Pulmonary artery endothelial cell (primary cell): ENCODE data around the gene TAF6. TPM values are rescaled to one million over a fixed set of nuclear protein-coding genes. Genes with fewer than 3 reads are reported as not detected.
A peak's percentile ranks its signal among the peaks of the same experiment; 100 is the strongest.

ENCODE experiments used
- DNase-seq: peaks from one replicate; pipeline ENCODE4 v3.0.0-alpha.2; 2011; ENCODE audit warnings: low read depth, low spot score
- total RNA-seq: library from RNA; depleted of rRNA; stranded (reverse); fragments of >200 nt; gene quantifications from 2 replicates; pipeline ENCODE4 v1.2.3, GENCODE V29; 2014

Gene TAF6
- 30.5 and 40.4 TPM in 2 replicates for total RNA-seq

DNA sequence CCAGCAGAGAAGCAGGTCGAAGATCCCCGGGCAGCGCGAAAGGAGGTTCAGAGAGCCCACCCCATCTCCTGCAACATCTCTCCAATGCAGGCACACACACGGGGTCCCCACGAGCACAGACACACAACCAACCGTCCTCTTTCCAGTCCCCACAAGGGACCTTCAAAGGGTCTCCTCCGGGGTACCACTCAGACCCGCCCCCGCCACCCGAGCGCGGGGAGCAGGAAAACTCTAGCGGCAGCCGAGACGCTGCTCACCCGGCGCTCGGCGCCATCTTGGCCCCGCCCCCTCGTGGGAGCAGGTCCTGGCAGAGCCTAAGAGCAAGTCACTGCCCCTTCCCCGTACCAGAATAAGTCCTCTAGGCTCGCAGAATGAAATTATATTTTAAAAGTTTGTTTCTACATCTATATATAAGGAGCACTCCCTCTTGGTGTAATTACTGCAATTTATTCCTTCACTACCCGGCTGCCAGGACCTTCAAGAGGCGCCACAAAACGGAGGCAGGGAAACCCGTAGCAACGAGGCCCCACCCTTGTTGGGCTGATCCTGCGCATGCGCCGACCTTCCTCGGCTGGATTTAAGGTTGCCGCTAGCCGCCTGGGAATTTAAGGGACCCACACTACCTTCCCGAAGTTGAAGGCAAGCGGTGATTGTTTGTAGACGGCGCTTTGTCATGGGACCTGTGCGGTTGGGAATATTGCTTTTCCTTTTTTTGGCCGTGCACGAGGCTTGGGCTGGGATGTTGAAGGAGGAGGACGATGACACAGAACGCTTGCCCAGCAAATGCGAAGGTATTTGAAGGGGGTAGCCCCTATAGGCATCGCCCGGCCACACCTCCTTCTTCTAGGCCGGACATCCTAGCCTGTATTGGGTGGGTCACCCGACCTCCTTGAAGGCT is at the start of gene TAF6, which contains the start of gene CNPY4:
TAF6 (minus strand) TSS at position 287 of the 898 bp plus-strand sequence. CDS start 5,149 bp downstream, outside the sequence.
CNPY4 (plus strand) TSS at position 563 of the 898 bp plus-strand sequence; CDS start at position 674, 111 bp downstream.
- peak; percentile 80 for DNase-seq

DNA sequence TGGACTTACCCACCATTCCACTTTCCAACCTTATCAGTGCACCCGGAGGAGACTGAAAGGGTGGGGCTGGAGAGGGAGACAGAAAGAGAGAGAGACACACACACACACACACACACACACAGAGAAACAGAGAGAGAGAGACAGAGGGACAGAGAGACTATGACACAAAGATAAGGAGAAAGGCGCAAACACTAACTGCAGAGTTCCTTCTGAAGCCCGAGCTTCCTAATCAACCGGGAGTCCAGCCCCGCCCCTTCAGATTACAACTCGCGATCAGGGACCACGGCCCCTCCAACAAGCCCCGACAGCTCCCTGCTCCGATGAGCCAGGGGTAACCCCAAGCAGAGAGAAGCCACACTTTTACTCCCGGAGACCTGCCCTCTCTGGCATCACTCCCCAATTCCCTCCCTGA is 48.8 kb upstream of the TAF6 start:
- no peak for DNase-seq

DNA sequence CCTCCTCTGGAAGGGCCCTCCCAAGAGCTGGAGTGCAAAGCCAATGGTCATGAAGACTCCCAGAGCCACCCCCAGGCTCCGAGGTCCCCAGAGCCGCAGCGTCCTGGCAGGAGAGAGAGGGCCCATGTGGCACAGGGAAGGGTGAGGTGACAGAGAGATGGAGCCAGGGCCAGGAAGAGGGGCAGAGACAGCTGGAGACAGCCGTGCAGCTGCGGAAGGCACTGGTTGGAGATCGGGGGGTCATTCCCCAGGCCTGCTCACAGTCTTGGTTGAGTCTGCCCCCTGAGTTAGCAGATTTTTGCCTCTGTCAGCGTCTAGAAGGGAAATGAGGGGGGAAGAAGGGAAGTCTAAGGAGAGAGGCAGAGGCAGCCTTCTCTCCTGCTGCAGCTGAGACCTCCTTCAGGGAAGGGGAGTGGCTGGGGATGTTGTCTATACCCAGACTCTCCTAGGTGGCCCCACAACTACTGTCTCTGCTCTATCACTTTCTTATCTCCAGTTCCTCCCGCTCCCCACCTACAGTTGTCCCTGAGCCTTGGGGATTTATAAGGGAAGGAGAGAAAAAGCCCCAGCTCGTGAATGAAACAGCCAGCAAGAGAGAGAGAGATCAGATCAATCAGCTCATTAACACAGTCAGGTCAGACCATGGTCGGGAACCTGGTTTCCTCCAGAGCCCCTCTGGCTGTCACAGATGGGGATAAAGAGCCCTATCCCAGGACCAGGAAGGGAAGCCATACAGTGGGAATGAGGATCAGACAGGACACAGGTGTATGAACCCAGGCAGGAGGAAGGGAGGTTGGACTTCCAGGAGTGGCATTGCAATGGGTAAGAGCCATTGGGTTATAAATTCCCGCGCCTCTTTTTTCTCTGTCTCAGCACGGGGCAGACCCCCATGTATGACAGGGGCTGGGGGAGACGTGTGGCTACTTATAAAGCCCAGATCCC is 48.1 kb upstream of the TAF6 start:
- DNase-seq, result no peak

DNA sequence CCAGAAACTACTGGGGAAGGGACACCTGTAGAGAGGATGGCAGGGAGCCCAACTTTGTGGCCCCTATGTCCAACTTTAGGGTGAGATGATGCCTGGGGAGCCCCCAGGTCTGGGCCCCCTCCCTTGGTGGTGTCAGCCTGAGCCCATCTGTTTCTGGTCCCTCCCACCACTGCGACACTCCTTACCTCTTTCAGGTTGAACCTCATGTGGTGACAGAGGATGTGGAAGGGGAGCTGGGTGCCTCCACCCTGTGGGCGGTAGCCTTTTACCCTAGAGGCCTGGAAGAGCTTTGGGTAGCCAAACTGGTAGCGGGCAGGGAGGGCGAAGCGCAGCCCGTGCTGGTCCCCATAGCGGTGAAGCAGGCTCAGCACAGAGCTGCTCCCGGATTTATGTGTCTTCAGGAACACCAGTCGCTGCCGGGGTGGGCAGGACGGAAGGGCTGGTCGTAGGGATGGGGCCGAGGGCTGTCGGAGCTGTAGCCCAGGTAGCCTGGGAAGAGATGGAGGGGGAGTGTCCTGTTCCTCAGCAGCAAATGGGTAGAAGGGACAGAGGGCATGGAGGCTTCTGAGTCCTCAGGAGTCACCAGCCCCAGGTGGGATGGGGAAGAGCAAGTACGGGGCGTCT is 47.3 kb upstream of the TAF6 start:
- no peak for DNase-seq

DNA sequence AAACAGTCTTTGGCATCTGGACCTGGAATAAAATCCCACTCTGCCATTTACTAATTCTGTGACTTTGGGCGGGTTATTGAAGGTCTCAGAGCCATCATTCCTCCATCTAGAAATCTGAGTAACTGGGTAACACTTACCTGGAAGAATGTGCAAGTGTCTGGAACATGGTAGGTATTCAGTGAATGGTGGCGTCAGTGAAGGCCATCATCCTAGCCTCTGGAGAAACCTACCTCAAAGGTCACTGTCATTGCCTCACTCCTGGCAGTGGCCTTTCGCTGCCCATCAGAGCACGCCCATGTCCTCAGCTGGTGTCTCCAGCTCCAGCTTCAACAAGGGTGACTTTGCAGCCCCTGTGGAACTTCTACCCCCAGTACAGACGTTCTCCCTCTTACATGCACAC is 44.7 kb upstream of the TAF6 start:
- no peak for DNase-seq

DNA sequence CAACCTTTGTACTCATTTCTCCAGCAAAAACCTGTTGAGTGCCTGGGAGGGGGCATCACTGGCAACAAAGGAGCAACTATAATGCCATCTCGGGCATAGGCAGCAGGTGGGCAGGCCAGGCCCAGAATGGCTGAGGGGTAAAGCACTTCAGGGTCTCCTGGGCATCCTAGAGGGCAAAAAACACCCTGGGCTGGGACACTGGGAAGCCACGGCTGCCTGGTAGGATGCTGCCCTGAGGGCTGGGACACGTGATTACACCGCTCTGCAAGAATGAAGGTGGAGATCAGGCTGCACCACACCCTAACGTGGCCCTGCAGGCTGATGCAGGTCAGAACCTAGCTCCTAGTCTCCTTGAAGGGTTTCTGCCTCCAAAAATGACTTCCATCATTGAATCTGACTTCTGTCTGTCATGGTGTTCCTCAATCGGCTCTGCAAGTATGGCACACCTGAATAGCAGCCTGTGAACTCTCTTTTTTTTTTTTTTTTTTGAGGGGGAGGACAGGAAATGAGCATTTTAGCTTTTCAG is 43.9 kb upstream of the TAF6 start:
- no peak for DNase-seq

DNA sequence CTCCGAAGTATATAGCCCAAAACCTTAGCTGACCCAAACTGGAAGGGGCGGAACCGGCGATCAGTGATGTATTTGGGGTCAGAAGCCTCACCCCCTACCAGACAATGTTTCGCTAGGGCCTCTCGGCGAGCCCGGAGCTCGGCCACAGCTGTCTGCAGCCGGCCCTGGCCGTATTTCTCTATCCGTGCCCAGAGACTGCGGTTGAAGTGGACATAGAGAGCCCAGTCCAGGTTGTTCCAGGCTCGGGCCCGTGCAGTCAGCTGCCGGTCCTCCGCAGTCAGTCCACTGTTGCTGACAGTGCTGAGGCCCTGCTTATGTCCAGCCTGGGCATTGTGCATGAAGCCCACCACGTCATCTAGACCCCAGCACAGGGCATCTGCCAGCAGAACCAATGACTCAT is 40.9 kb upstream of the TAF6 start:
- DNase-seq, result no peak

DNA sequence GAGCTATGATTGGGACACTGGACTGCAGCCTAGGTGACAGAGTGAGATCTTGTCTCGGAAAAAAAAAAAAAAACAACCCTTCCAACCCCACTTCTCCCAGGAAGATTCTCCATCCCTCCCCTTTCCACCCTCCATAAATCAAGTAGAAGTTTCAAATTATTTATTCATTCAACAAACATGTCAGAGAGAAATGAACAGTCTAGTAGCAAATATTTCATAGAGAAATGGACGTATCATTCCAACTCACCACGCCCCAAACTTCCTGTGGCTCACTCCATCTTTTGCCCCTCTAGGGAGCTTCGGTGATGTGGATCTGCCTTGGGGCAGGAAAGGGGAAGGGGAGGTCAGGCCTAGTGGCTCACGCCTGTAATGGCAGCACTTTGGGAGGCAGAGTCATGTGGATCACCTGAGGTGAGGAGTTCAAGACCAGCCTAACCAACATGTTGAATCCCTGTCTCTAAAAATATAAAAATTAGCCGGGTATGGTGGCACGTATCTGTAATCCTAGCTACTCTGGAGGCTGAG is 40.0 kb upstream of the TAF6 start:
- DNase-seq, result no peak

DNA sequence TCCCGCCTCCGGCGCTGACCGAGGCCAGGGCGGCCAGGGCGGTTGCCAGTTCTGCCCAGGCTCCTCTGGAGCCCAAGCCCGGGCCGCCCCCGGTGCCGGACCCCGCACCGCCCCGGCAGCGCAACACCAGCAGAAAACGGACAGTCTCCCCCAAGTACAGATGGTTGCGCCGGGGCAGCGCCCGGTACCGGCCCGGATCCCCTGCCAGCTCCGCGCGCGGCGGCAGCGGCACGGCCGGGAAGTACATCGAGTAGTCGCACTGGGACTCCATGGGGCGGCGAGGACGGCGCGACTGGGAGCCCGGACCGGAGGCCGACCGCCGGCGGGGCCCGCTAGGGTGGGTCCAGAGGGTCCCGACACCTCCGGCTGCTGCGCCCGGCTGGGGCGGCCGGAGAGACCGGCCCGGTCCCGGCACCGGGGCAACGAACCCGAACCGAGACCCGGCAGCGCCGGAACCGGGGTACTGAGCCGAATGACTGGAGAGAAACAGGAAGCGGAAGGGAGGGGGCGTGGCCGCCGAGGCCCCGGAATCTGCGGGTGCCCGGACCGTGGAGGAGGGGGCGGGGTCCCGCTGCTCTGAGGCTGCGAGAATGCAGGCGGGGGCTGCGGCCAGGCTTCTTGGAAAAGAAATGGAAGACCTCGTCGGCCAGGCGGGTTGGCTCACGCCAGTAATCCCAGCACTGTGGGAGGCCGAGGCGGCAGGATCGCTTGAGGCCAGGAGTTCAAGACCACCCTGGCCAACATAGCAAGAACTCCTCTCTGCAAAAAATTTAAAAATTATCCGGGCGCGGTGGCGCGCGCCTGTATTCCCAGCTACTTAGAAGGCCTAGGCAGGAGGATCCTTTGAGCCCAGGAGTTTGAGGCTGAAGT is 39.3 kb upstream of the TAF6 start, which contains the start of gene TRAPPC14:
TRAPPC14 (minus strand) TSS at position 495 of the 870 bp plus-strand sequence; CDS start at position 271, 224 bp downstream.
- DNase-seq, result no peak

DNA sequence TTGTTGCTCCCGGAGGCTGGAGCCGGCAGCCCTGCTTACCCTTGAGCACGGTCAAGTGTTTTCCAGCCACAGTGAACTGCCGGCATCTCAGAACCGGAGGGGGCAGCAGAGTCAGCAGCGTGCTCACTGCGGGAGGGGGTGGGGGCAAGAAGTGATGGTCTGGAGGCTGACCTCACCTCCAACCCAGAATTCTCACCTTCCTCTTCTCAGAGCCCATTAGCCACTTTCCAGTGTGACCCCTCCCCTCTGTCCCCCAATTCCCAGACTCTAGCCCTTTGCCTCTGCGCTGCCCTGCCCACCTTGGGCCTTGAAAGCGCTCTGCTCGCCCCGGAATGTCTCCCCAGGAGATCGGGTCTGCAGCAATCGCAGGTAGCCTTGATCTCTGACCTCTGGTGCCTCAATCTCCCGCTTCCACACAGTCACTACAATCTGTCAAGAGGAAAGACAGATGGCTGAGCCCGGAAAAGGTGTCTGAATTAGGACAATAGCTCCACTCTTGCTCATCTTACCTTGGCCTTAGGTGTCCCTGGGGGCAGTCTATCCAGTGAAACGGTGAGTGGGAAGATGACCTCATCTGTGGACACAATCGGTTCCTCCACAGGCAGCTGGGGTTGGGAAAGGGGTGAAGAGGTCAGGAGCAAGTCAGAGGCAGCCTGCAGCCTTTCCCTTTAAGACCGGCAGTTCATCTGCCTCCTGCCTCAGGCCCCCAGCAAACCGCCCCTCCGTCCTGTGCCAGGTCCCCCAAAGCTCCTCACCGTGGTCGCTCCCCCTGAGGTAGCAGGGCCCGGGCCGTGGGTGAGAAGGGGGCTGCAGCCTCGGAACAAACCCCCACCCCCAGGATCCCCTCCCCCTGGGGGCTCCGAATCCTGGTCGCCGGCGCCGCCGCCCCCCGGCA is 38.4 kb upstream of the TAF6 start:
- no peak for DNase-seq

DNA sequence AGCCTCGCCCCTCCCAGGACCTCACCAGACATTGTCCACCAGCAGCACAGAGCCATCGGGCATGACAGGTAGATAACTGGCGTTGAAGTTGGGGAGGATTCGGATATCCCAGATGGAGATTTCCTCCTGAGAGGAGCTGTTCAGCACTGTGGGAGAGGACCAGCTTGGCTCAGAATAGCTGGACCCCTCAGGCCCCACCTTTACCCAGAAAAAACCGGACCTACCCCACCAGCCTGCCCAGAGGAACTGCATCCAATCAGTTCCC is 37.8 kb upstream of the TAF6 start:
- DNase-seq, result no peak

DNA sequence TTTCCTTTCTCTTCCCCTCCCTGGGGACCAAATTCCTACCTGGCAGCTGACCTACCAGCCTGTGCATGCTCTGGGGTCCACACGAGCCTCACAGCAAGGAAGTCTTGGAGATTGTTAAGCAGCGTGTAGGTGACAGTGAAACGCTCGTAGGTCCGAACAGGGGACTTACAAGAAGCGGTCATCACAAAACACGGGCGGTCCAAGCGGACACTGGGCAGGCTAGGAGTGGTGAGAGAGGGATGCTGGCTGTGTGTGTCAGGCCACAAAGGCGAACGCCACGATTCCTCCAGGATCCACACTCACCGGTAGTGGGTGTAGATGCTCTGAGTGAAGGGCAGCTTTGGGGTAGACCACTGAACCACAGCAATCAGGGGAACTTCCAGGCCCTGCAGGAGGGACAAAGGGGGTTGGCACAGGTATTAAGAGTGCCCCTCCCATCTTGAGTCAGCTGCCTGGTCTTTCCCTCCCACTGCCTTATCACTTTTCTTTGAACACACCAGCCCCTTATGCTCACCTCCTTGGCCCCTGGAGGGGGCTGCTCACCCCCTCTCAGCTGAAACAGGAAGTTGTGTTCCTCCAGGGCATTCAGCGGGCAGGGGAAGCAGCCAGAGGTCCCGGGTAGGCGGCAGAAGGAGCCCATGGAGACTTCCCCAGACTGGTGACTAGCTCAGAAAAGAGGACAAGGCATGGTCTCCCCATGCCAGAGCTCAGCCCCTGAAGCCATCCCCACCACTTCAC is 37.3 kb upstream of the TAF6 start:
- DNase-seq, result no peak

DNA sequence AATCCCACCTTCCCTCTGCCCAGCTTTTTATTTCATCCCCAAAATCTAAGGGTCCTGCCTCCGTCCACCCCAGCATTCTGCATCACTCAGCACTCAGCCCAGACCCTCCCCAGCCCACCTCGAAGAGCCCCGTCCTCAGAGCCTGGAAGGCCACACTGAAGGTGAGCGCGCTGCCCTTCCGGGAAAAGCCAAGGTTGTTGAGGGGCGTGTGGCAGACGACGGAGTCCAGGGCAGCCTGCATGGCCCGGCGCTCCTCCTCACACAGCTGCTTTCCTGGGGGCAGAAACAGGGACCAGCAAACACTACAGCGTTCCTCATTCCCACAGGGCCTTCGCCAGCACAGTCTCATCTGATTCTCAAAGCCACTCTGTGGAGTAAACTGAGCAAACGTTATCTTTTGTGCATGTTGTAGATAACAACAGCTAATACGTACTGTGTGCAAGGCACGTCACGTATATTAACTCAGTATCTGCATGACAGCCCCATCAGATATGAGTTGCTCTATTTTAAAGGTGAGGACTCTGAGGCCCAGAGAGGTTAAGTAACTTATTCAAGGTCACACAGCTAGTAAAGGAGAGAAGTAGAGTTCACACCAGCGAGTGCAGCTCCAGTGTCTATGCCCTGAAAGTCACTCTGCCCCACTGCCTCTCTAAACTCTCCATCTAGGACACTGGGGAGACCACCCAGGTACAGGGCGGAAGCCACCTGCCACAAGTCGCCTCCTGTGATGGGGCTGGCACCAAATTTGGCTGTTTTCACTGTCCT is 36.6 kb upstream of the TAF6 start:
- DNase-seq, result no peak

DNA sequence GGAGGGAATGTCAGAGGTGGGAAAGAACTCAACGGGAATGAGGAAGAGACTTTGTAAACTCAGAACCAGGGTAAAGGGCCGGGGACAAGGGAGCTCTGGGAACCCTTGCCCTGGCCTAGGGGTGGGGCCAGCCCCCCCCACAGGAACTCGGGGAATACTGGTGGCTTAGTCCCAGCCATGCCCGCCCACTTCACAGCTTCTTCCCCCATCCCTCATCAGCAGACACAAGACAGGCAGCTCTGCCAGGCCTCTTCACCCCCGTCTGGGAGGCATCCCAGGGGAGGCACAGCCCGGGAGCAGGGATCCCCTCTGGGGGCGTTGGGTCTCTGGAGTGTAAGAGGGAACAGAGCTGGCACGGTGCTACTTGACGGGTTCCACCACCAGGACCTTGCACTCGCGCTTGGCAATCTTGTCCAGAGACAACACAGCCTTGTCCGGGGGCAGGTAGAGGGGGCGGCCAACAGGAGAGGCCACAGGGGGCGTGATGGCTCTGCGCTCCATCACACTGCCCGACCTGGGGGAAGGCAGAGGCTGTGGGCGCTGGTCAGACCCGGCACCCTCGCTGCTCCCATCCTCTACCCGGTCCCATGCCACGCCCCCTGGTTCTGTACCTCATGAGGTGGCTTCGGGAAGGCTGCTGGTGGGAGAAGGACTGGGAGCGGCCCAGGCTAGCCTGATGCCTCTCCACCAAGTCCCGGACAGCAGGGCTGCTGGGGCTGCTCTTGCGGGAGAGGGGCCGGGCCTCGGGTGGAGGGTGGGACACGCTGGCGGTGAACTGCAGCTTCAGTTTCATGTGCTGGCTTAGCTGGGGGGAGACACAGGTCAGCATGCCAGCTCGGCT is 35.7 kb upstream of the TAF6 start:
- no peak for DNase-seq

DNA sequence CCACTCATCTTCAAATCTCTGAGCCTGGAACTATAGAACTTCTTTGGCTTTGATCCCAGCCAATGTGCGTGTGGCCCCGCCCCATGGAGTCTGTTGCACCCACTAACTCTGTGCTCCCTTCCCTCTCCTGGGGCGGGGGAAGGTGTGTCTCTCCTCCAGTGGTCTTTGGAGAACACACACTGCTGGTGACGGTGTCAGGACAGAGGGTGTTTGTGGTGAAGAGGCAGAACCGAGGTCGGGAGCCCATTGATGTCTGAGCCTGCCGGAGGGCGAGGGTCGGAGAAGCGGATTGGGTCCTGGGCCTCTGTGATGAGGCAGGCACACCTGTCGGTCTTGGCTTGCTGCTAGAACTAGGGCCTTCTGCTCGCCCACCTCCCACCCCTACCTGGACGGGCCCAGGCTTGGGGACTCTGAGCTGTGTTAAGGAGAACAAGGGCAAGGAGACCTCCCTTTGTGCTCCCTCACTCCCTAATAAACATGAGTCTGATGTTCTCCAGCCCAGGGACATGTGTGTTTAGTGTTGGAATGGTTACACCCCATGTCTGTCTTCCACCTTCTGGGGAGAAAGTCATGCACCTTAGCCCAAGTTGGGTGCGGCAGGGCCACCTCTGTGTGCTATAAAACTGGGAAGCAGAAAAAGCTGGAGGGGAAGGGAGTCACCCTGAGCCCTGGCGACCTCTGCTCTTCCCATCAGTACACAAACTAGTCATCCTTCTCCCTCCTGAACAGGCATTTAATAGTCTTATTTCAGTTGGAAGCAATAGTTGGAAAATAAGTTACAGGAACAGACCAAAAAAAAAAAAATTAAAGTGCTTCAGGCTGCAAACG is 34.8 kb upstream of the TAF6 start:
- DNase-seq, result no peak
